Keratinocyte (primary cell): ENCODE data around the gene KCNQ2. TPM values are rescaled to one million over a fixed set of nuclear protein-coding genes. Genes with fewer than 3 reads are reported as not detected.

Experiments used
- DNase-seq: peaks from one replicate; pipeline ENCODE4 v3.0.0-alpha.2; 2011; ENCODE audit warnings: low read depth, missing footprints, low spot score
- FAIRE-seq: peaks from 2 replicates; lab custom pipeline; 2011; peaks lifted over from hg19 to GRCh38; lab: Jason Lieb, UNC
- H2AFZ ChIP-seq: 2 replicates; pipeline ENCODE4 v1.6.0; 2012; ENCODE audit warnings: low read length, control low read depth, inconsistent platforms; ENCODE audit not compliant: control insufficient read depth
- H3K27ac ChIP-seq: 2 replicates; pipeline ENCODE4 v1.5.1; 2011; ENCODE audit warnings: low read length; ENCODE audit not compliant: control insufficient read depth, insufficient read depth
- H3K27me3 ChIP-seq: 3 replicates; pipeline ENCODE4 v1.6.0; 2011; ENCODE audit warnings: low read length; ENCODE audit not compliant: control insufficient read depth, insufficient read depth; ENCODE audit errors: extremely low read depth
- H3K36me3 ChIP-seq, 2 experiments: 2 replicates in 1 of 2; 3 replicates in 1 of 2; pipeline ENCODE4 v1.5.1; 2011; ENCODE audit warnings: low read length in 2 of 2, mild to moderate bottlenecking in 1 of 2; ENCODE audit not compliant: control insufficient read depth in 2 of 2, insufficient read depth in 2 of 2; ENCODE audit errors: extremely low read depth in 1 of 2
- H3K4me1 ChIP-seq: 3 replicates; pipeline ENCODE4 v1.5.1; 2011; ENCODE audit warnings: low read length; ENCODE audit not compliant: control insufficient read depth, insufficient read depth; ENCODE audit errors: extremely low read depth
- H3K4me2 ChIP-seq: 3 replicates; pipeline ENCODE4 v1.6.0; 2011; ENCODE audit warnings: low read depth, low read length; ENCODE audit not compliant: control insufficient read depth, insufficient read depth; ENCODE audit errors: extremely low read depth
- H3K4me3 ChIP-seq, 3 experiments: fragments of 200-600 bp in 1 of 3; sonication (generic) in 1 of 3; 2 replicates in 2 of 3; 3 replicates in 1 of 3; pipeline ENCODE4 v1.5.1; 2011 to 2016; ENCODE audit warnings: low read length in 3 of 3, mild to moderate bottlenecking in 3 of 3, control low read depth in 2 of 3, inconsistent platforms in 1 of 3, low read depth in 1 of 3, mixed read lengths in 1 of 3, mixed run types in 1 of 3, moderate library complexity in 1 of 3; ENCODE audit not compliant: control insufficient read depth in 2 of 3, insufficient read depth in 2 of 3; ENCODE audit errors: extremely low read depth in 1 of 3
- H3K79me2 ChIP-seq: 2 replicates; pipeline ENCODE4 v1.6.0; 2012; ENCODE audit warnings: low read length; ENCODE audit not compliant: control insufficient read depth, insufficient read depth
- H3K9ac ChIP-seq: 3 replicates; pipeline ENCODE4 v1.6.0; 2011; ENCODE audit warnings: low read length; ENCODE audit not compliant: control insufficient read depth, insufficient read depth; ENCODE audit errors: extremely low read depth
- H3K9me1 ChIP-seq: 3 replicates; pipeline ENCODE4 v1.6.0; 2011; ENCODE audit warnings: low read length; ENCODE audit not compliant: control insufficient read depth, insufficient read depth; ENCODE audit errors: extremely low read depth
- H3K9me3 ChIP-seq: 2 replicates; pipeline ENCODE4 v1.5.1; 2012; ENCODE audit warnings: low read depth, low read length; ENCODE audit not compliant: control insufficient read depth
- H4K20me1 ChIP-seq: 3 replicates; pipeline ENCODE4 v1.6.0; 2011; ENCODE audit warnings: low read length; ENCODE audit not compliant: control insufficient read depth, insufficient read depth; ENCODE audit errors: extremely low read depth
- CTCF ChIP-seq, 3 experiments: IDR thresholded peaks in 1 of 3; conservative IDR thresholded peaks in 1 of 3; optimal IDR thresholded peaks in 1 of 3; 2 replicates in 2 of 3; 3 replicates in 1 of 3; pipeline versions ENCODE3 to v1.5.1; 2011; ENCODE audit warnings: low read length in 3 of 3, mild to moderate bottlenecking in 3 of 3, moderate library complexity in 2 of 3, control low read depth in 1 of 3, inconsistent platforms in 1 of 3; ENCODE audit not compliant: insufficient read depth in 2 of 3; ENCODE audit errors: extremely low read depth in 1 of 3
- EZH2 ChIP-seq: IDR thresholded peaks from one replicate; pipeline ENCODE4 v1.6.1; 2012; ENCODE audit warnings: inconsistent platforms, mild to moderate bottlenecking, low read length, moderate library complexity
- dilution Hi-C: fragments of 300-500 bp; cut with MboI; formaldehyde crosslinking; loops from one replicate; pipeline ENCODE4 v1.7.0; 2020; ENCODE audit warnings: low sequenced_read_pairs; ENCODE audit not compliant: extremely low pct_ligation_motif_present
- polyA plus RNA-seq, 5 experiments: library from polyadenylated mRNA; depleted of rRNA in 3 of 5; stranded (reverse) in 3 of 5; stranded (forward) in 1 of 5; unstranded in 1 of 5; fragments of >200 nt; gene quantifications; 1 replicate in 1 of 5; 2 replicates in 3 of 5; 3 replicates in 1 of 5; pipeline versions ENCODE4 v1.2.1 to v1.2.3, GENCODE V29; 2011 to 2012; ENCODE audit warnings: missing spikeins in 2 of 5, low read depth in 1 of 5, low replicate concordance in 1 of 5

KCNQ2 gene
- polyA plus RNA-seq, 1 donor (not counting 4 experiments of a cell fraction or from before 2014, with no cell fraction given) = not detected

DNA sequence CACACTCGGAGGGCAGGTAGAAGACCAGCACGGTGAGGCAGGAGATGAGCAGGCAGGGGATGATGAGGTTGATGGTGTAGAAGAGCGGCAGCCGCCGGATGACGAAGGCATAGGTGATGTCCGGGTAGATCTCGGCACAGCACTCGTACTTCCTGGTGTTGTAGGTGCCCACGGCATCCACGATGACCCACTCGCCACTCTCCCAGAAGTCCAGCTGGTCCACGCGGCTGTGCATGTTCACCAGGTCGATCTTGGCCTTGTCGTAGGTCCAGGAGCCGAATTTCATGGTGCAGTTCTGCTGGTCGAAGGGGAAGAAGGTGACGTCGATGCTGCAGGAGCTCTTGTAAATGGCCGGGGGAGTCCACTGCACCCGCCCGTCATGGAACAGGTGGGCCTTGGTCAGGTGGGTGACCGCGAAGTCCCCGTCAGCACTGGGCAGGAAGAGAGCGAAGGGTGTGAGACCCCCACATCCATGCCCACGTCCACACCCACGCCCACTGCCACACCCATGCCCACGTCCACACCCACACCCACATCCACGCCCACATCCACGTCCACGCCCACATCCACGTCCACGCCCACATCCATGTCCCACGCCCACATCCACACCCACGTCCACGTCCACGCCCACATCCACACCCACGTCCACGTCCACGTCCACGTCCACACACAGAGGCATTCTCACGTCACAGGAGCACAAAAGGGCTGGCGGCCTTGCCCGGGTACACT lies 121.7 kb downstream of the KCNQ2 start:
- DNase-seq = no peak
- no peak for TF ChIP-seq CTCF (optimal IDR thresholded peaks at IDR 0.05 in 1 of 3, IDR thresholded peaks at IDR 0.05 in 1 of 3, conservative IDR thresholded peaks at IDR 0.05 in 1 of 3; ENCODE audit: extremely low read depth in 1 of 3, insufficient read depth in 2 of 3, low read length in 3 of 3)
- no peak for TF ChIP-seq EZH2
- FAIRE-seq = no peak
- no peaks in the 10 kb centered on the region for H3K27me3 ChIP-seq
- no peaks in the 10 kb centered on the region for H3K4me1 ChIP-seq
- no peak overlapping the region for H3K27ac ChIP-seq
- dilution Hi-C loops = no loop called here
- H3K9me1 ChIP-seq = no peaks in the 10 kb centered on the region
- no peaks in the 10 kb centered on the region for H4K20me1 ChIP-seq
- H3K4me2 ChIP-seq = no peak overlapping the region
- no peaks in the 10 kb centered on the region for H3K36me3 ChIP-seq
- peaks cover 14% of the 10 kb centered on the region for H3K9me3 ChIP-seq
- H3K4me3 ChIP-seq = no peak overlapping the region
- no peak overlapping the region for H2AFZ ChIP-seq
- H3K79me2 ChIP-seq = no peaks in the 10 kb centered on the region
- H3K9ac ChIP-seq = no peak overlapping the region

Other genes starting within 250 kb of the KCNQ2 start
- not detected in 3 replicates for gene BIRC7, start 236.8 kb downstream of the KCNQ2 start, polyA plus RNA-seq
- gene NKAIN4, start 218.2 kb downstream of the KCNQ2 start, polyA plus RNA-seq = not detected in 3 replicates
- 31.5 to 48.6 TPM (median 32.2 TPM) in 3 replicates for gene ARFGAP1, start 199.8 kb downstream of the KCNQ2 start, polyA plus RNA-seq
- not detected in 3 replicates for gene COL20A1, start 179.5 kb downstream of the KCNQ2 start, polyA plus RNA-seq
- not detected in 3 replicates for gene CHRNA4, start 111.3 kb downstream of the KCNQ2 start, polyA plus RNA-seq
- gene EEF1A2, start 26.4 kb upstream of the KCNQ2 start, polyA plus RNA-seq = 0.12 to 0.77 TPM (median 0.31 TPM) in 3 replicates
- gene PPDPF, start 48.1 kb upstream of the KCNQ2 start, polyA plus RNA-seq = 8.8 to 68.4 TPM (median 16.4 TPM) in 3 replicates
- 28.5 to 38.9 TPM (median 37.0 TPM) in 3 replicates for gene PTK6, start 64.7 kb upstream of the KCNQ2 start, polyA plus RNA-seq
- gene SRMS, start 75.1 kb upstream of the KCNQ2 start, polyA plus RNA-seq = 0.10 to 0.32 TPM (median 0.14 TPM) in 3 replicates
- 0.48 to 0.84 TPM (median 0.55 TPM) in 3 replicates for gene FNDC11, start 81.5 kb upstream of the KCNQ2 start, polyA plus RNA-seq
- 14.8 to 29.0 TPM (median 24.3 TPM) in 3 replicates for gene HELZ2, start 101.6 kb upstream of the KCNQ2 start, polyA plus RNA-seq
- gene GMEB2, start 154.4 kb upstream of the KCNQ2 start, polyA plus RNA-seq = 5.1 to 8.4 TPM (median 6.2 TPM) in 3 replicates
- 9.2 to 12.0 TPM (median 10.5 TPM) in 3 replicates for gene STMN3, start 180.8 kb upstream of the KCNQ2 start, polyA plus RNA-seq
- 7.7 to 12.4 TPM (median 11.2 TPM) in 3 replicates for gene RTEL1, start 185.7 kb upstream of the KCNQ2 start, polyA plus RNA-seq
- gene TNFRSF6B, start 224.0 kb upstream of the KCNQ2 start, polyA plus RNA-seq = 51.9 to 151 TPM (median 58.1 TPM) in 3 replicates
- gene ARFRP1, start 235.3 kb upstream of the KCNQ2 start, polyA plus RNA-seq = 29.7 to 37.4 TPM (median 30.4 TPM) in 3 replicates
- 7.8 to 13.5 TPM (median 12.2 TPM) in 3 replicates for gene ZGPAT, start 235.4 kb upstream of the KCNQ2 start, polyA plus RNA-seq